GM18519 (cell line): ENCODE measurements around the gene IRS1.
A peak's percentile ranks its signal among the peaks of the same experiment; 100 is the strongest.

ENCODE experiments used
- ATAC-seq: cut with Tn5 transposase; IDR thresholded peaks from one replicate; pipeline ENCODE4 v1.9.1; 2021; ENCODE audit warnings: mild to moderate bottlenecking, moderate library complexity; ENCODE audit not compliant: unreplicated experiment, low FRiP score

The IRS1 gene

DNA sequence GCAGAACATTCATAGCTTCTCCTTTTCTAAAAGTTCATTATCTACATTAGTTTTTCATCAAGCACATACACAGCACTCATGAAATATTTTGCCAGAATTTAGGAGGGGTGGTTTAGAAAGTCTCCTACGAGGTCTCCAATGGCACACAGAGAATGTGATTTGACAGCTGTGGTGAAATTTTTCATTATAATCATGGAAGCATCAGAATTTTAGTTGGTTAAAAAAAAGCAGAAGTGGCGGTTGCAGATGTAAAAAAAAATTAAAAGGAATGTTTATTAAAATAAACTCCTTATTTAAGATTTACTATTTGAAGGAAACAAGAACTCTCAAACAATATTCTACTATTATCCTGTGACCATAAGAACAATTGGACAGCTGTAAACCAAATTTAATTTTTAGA lies 25.4 kb upstream of the IRS1 start:
- no peak for ATAC-seq

DNA sequence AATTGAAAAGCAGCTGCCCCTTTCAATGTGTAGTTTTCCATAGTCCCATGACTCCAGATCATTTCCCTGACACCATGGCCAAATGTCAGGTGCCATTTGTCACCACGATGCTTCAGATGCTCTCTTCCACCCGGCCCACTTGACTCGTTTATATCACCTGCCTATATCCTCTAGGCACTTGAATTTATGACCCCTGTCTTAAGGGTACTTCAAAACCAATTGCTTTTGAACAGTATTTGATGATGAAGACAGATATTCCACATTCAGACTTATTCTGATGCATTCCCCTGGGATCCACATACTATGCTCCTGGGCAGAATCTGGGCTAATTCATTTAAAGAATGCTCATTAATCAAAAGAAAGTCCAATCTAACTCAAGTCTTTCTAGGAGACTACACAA lies 19.3 kb upstream of the IRS1 start:
- no peak for ATAC-seq

DNA sequence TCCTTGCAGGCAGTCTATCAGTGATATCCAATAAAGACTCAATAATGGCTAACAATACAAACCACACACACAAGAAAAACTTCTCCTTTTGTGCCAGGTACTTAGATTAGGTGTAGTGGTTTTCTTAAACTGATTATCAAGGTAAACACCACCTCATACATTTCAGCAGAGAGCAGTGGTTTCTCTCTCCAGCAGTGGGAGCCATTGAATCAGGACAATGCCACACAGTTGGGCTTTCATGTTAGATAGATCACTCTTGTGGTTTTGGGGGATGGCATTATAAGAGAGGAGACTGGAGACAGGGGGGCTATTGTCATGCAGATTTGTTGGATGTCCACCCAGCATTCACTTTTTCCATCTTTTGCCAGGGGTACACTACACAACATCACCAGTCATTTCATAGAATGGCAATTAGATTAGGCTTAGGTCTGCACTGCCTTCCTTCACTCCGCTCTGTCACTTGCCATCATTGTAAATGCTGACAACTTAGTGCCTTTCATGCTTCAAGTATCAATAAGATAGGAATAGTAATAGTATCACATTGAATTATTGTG lies 13.6 kb upstream of the IRS1 start:
- peak; percentile 47 for ATAC-seq

DNA sequence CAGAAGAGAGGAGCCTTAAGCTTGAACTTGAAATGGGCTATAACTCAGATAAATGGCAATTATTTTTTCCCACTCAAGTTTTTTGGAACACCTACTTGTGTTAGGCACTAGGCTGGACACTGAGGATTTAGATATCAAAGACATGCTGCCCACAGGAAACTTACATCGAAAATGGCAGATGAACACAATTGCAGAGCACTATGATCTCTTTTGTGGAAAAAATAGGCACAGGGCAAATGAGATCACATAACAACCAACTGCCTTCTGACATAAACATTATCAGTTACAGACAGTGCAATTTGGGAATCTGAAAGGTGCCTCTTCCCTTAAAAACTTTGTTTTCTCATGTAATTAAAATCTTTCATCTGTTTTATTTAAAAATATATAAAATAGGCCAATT lies 3.8 kb upstream of the IRS1 start:
- ATAC-seq, result no peak

DNA sequence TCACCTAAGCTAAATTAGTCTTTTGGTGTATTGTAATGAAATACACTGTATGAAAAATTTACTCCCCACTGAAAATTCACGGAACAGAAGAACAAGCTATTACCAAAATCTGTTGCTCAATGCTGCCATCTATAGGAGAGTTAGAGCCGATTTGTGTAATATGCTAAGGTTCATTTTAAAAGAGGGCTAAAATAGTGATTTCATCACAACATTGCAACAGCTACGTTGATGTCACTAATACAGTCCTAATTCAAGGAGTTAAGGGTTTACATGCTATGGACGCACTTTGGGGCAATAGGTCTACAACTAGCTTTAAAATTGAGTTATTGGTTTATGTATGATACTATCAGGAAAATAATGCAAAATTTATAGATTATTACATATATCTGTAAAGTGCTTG lies 3.0 kb upstream of the IRS1 start:
- ATAC-seq, result no peak

GRCh38 chr2:226800941-226801784 lies 1.5 kb upstream of the IRS1 start:
- peak; percentile 77 for ATAC-seq

DNA sequence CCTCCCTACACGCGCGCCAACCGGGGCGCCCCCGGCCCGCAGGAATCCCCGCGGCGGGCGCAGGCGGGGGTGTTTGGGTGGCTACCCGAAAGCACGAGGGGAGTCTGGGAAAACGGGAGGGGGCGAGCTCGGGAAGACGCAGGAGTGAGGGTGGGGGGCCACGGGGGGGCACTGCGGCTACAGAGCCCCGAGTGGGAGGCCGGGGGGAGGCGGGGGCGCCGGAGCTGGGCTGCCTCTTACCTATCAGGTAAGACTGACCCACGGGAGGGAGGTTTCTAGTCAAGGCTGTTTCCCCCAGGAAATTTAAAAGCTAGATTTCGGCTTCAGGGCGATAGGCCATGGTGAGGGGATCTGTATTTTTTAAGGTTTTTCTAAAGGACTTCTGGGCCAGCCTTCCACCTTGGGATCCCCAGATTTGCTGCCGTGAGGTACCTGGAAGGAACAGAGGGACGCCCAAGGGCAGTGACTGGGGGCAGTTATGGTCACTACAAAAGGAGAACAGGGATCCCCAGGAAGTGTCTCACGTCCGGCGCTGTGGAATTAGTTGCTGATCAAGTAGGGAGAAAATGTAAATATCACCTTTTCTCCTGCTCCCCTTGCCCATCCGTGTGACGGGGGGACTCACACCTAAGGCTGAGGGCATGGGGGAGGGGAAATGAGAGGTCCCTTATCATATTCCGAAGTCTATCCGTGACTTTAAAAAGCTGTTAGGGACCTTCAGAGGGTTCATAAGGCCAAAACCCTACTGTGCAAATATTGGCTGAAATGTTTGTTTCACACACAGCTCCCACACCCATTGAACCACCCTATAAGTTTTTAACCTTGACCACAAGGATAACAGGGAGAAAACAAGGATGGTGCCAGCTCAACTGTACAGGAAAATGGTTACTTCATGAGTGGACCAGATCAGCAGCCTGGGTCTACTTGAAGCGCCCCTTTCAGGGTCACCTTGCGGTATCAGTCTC lies 638 bp upstream of the IRS1 start:
- ATAC-seq, result no peak

- peak; percentile 20 for ATAC-seq
Observed at GRCh38 chr2:226798422-226799210, 1.0 kb downstream of the IRS1 start.

- ATAC-seq, result no peak
Observed at GRCh38 chr2:226797989-226798421, 1.6 kb downstream of the IRS1 start.

- ATAC-seq, result no peak
Observed at GRCh38 chr2:226797289-226797988, 2.2 kb downstream of the IRS1 start.

GRCh38 chr2:226796840-226797288 lies 2.8 kb downstream of the IRS1 start:
- ATAC-seq, result no peak

DNA sequence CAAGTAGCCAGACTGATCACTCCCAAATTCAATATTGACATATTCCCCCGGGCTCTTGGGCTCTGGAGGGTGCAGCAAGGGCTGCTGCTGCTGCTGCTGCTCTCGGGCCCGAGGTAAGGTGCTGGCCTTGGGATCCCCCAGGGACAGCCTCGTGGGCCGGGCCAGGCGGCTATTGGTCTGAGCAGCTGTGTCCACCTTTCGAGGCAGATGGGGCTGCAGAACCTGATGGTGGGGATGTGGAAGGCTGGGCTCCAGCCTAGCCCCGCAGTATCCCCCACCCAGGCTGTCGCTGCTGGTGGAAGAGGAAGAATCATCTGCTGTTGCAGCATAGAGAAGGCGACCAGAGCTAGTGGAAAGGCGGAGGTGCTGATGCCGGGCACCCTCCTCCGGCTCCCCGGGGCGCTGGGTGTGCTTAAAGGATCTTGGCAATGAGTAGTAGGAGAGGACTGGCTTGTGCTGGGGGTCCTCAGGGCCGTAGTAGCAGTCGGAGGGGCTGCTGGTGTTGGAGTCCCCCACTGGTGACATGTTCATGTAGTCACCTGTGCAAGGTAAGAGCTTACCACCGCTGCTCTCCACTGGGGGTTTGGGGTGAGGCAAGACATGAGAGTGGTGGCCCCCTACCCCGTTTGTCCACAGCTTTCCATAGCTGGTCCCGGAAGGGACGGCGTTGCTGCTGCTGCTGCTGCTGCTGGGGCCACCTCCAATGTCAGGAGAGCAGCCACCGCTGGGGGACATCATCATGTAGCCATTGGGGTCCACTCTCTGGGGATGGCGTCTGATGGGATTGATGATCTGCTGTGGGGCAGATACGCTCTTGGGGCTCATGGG lies 3.4 kb downstream of the IRS1 start:
- no peak for ATAC-seq

DNA sequence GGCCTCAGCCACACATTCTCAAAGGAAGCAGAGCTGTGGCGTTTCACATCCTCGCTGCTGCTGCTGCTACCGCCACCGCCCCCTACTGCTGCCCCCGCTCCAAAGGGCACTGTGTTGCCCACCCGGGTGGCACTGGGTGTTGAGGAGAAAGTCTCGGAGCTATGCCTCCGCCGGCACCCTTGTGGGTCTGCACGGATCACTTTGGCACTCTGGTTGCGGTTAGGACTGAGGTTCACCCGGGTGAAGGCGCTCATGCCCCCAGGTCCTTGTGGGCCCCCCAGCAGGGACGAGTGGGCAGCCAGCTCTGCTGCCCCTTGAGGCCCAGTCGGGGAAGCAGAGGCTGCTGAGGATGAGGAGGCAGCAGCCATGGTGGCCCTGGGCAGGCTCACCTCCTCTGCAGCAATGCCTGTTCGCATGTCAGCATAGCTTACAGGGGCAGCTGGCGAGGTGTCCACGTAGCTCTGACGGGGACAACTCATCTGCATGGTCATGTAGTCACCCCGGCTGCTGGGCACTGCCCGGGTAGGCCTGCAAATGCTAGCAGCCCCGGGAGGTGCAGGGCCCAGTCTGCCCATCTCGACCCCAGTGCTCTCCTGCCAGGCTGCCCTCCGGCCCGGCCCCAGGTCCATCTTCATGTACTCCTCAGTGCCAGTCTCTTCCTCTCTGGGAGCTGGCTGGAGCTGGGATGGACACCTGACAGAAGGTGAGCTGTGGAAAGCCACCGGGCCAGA lies 4.2 kb downstream of the IRS1 start:
- no peak for ATAC-seq

- no peak for ATAC-seq
Observed at GRCh38 chr2:226794751-226795171, 4.9 kb downstream of the IRS1 start.

GRCh38 chr2:226794196-226794661 lies 5.4 kb downstream of the IRS1 start:
- no peak for ATAC-seq

GRCh38 chr2:226793646-226794045 lies 6.0 kb downstream of the IRS1 start:
- no peak for ATAC-seq

- ATAC-seq, result no peak
Observed at GRCh38 chr2:226792155-226792881, 7.3 kb downstream of the IRS1 start.
